DOHH2 (cell line): ENCODE data around the gene ANAPC16.

Experiments
- CTCF ChIP-seq: fragments of 200-600 bp; sonication (generic); IDR thresholded peaks from one replicate; pipeline ENCODE4 v1.5.1; 2014; ENCODE audit warnings: antibody characterized with exemption, mild to moderate bottlenecking, low read depth, low read length; ENCODE audit not compliant: poor library complexity, severe bottlenecking
- EZH2phosphoT487 ChIP-seq: fragments of 200-600 bp; sonication (generic); IDR thresholded peaks from 2 replicates; pipeline ENCODE4 v1.6.1; 2017; ENCODE audit warnings: borderline replicate concordance, mild to moderate bottlenecking, antibody characterized with exemption, low read length, moderate library complexity, mixed read lengths

- TF ChIP-seq CTCF (no peak), EZH2phosphoT487 (no peak)
These were observed 29.4 kb upstream of the ANAPC16 start for GRCh38 chr10:72186258-72186981.
